VCaP (cell line): ENCODE measurements around the gene NLRX1.
"Not testable (repeated sequence)": the region's sequence is repeated elsewhere in the genome, so short reads cannot be mapped to it uniquely, and the experiment has no call there.

Experiments
- H3K27ac ChIP-seq: fragments of 450-650 bp; 2 replicates; pipeline ENCODE4 v1.5.1; 2017
- CTCF ChIP-seq: fragments of 450-650 bp; conservative IDR thresholded peaks from 2 replicates; pipeline ENCODE4 v1.5.1; 2017; ENCODE audit warnings: mild to moderate bottlenecking, moderate library complexity

Gene NLRX1

GRCh38 chr11:119223856-119224255 lies 55.3 kb downstream of the NLRX1 start:
- TF ChIP-seq CTCF = no peak
- no peak overlapping the region for H3K27ac ChIP-seq

- H3K27ac ChIP-seq = not testable (repeated sequence)
Measured at GRCh38 chr11:119228535-119229287, 60.2 kb downstream of the NLRX1 start.

- no peak for TF ChIP-seq CTCF
- no peak overlapping the region for H3K27ac ChIP-seq
Measured at GRCh38 chr11:119229288-119229672, 60.8 kb downstream of the NLRX1 start.

GRCh38 chr11:119229741-119230140 lies 61.2 kb downstream of the NLRX1 start:
- H3K27ac ChIP-seq = no peak overlapping the region
- TF ChIP-seq CTCF = no peak
